HCT116 (cell line): ENCODE results near the gene GALNT18. TPM values are rescaled to one million over a fixed set of nuclear protein-coding genes. Genes with fewer than 3 reads are reported as not detected.

ENCODE experiments used
- ATAC-seq: fragments of 200-7000 bp; cut with Tn5 transposase; 2 replicates; pipeline ENCODE4 v1.9.1; 2020; ENCODE audit warnings: mild to moderate bottlenecking, moderate library complexity
- BruUV-seq: library from RNA; stranded (reverse); fragments of 400-500 nt; replicated peaks from 2 replicates; lab custom pipeline; 2021; lab: Mats Ljungman, UMichigan
- CTCF ChIA-PET: fragments of 300-600 bp; sonication (Branson Sonifier 250); formaldehyde crosslinking; loops from one replicate; lab custom pipeline; 2021; ENCODE audit warnings: antibody characterized with exemption; lab: Charles Lee
- POLR2A ChIA-PET: fragments of 300-600, 350-600 bp; sonication (Branson Sonifier 250); formaldehyde crosslinking; loops from one replicate; lab custom pipeline; 2021; ENCODE audit warnings: antibody characterized with exemption; lab: Charles Lee
- RAD21 ChIA-PET, 2 experiments: fragments of 300-600 bp; sonication (Branson Sonifier 250); formaldehyde crosslinking; loops; one replicate each; lab custom pipeline; 2023; ENCODE audit warnings: low total read pairs in 2 of 2; ENCODE audit not compliant: uncharacterized antibody in 2 of 2, unreplicated experiment in 2 of 2, low non-redundant PET in 1 of 2; lab: Charles Lee
- DNase-seq: peaks from one replicate; pipeline ENCODE4 v3.0.0-alpha.2; 2010; ENCODE audit warnings: low read depth, low spot score
- H2AFZ ChIP-seq: fragments of 200-600 bp; shearing (Covaris generic), sonication (generic); 2 replicates; pipeline ENCODE4 v1.6.1; 2017; ENCODE audit warnings: low read depth, mixed run types, mixed read lengths, antibody characterized with exemption, low read length; ENCODE audit not compliant: poor library complexity, severe bottlenecking
- H3K27ac ChIP-seq: 2 replicates; pipeline ENCODE4 v1.5.1; 2012; ENCODE audit warnings: low read depth, low read length
- H3K27me3 ChIP-seq: fragments of 200-600 bp; sonication (generic); 2 replicates; pipeline ENCODE4 v1.6.1; 2016; ENCODE audit warnings: mixed run types, low read length, mixed read lengths; ENCODE audit not compliant: insufficient read depth
- H3K36me3 ChIP-seq, 2 experiments: fragments of 200-500 bp in 1 of 2; fragments of 200-600 bp in 1 of 2; sonication (Bioruptor generic) in 1 of 2; sonication (generic) in 1 of 2; 2 replicates each; pipeline versions ENCODE4 v1.5.1 to v1.6.1; 2014 to 2016; ENCODE audit warnings: low read length in 2 of 2, inconsistent platforms in 1 of 2, mixed read lengths in 1 of 2, mixed run types in 1 of 2; ENCODE audit not compliant: insufficient read depth in 2 of 2, control insufficient read depth in 1 of 2
- H3K4me1 ChIP-seq, 2 experiments: fragments of 200-600 bp in 1 of 2; sonication (generic) in 1 of 2; 2 replicates each; pipeline versions ENCODE4 v1.5.1 to v1.6.1; 2012 to 2017; ENCODE audit warnings: low read length in 2 of 2, inconsistent platforms in 1 of 2, mild to moderate bottlenecking in 1 of 2, mixed read lengths in 1 of 2, mixed run types in 1 of 2, moderate library complexity in 1 of 2; ENCODE audit not compliant: insufficient read depth in 2 of 2, control insufficient read depth in 1 of 2
- H3K4me2 ChIP-seq: fragments of 200-600 bp; sonication (generic); 2 replicates; pipeline ENCODE4 v1.6.1; 2017; ENCODE audit warnings: mixed run types, low read length, mixed read lengths
- H3K4me3 ChIP-seq, 2 experiments: fragments of 200-600 bp in 1 of 2; sonication (generic) in 1 of 2; replicated peaks in 1 of 2; 2 replicates each; pipeline ENCODE4 v1.5.1; 2011 to 2016; ENCODE audit warnings: low read length in 2 of 2, control low read depth in 1 of 2, low read depth in 1 of 2, mild to moderate bottlenecking in 1 of 2, mixed read lengths in 1 of 2, mixed run types in 1 of 2
- H3K79me2 ChIP-seq: fragments of 200-600 bp; sonication (generic); 2 replicates; pipeline ENCODE4 v1.6.1; 2017; ENCODE audit warnings: mild to moderate bottlenecking, mixed run types, low read length, moderate library complexity, mixed read lengths; ENCODE audit not compliant: insufficient read depth
- H3K9ac ChIP-seq: fragments of 200-600 bp; sonication (generic); 2 replicates; pipeline ENCODE4 v1.6.1; 2016; ENCODE audit warnings: low read length, mixed read lengths
- H3K9me2 ChIP-seq: fragments of 200-600 bp; sonication (generic), shearing (Covaris generic); 2 replicates; pipeline ENCODE4 v1.6.1; 2017; ENCODE audit warnings: mixed run types, mild to moderate bottlenecking, moderate library complexity; ENCODE audit not compliant: insufficient read depth
- H3K9me3 ChIP-seq, 2 experiments: fragments of 200-500 bp in 1 of 2; fragments of 200-600 bp in 1 of 2; sonication (Bioruptor generic) in 1 of 2; sonication (generic) in 1 of 2; 2 replicates each; pipeline ENCODE4 v1.6.1; 2014 to 2017; ENCODE audit warnings: low read length in 2 of 2, mixed read lengths in 2 of 2, inconsistent platforms in 1 of 2, low read depth in 1 of 2, mild to moderate bottlenecking in 1 of 2, mixed run types in 1 of 2, moderate library complexity in 1 of 2; ENCODE audit not compliant: control insufficient read depth in 1 of 2, insufficient read depth in 1 of 2
- H4K20me1 ChIP-seq: fragments of 200-600 bp; sonication (generic), shearing (Covaris generic); 2 replicates; pipeline ENCODE4 v1.6.1; 2017; ENCODE audit warnings: mixed run types, mild to moderate bottlenecking, moderate library complexity; ENCODE audit not compliant: insufficient read depth
- ATF3 ChIP-seq: IDR thresholded peaks from 2 replicates; pipeline ENCODE4 v1.6.1; 2012
- CEBPB ChIP-seq: IDR thresholded peaks from 2 replicates; pipeline ENCODE4 v1.6.1; 2012; ENCODE audit warnings: low read depth
- CTCF ChIP-seq, 3 experiments: fragments of 200-600 bp in 1 of 3; sonication (generic) in 1 of 3; IDR thresholded peaks in 2 of 3; conservative IDR thresholded peaks in 1 of 3; 2 replicates each; pipeline ENCODE4 v1.5.1; 2012 to 2017; ENCODE audit warnings: low read depth in 2 of 3, low read length in 2 of 3, antibody characterized with exemption in 1 of 3, borderline replicate concordance in 1 of 3, control low read depth in 1 of 3, mild to moderate bottlenecking in 1 of 3, mixed read lengths in 1 of 3, mixed run types in 1 of 3, moderate library complexity in 1 of 3; ENCODE audit not compliant: insufficient read depth in 1 of 3
- EZH2 ChIP-seq: fragments of 200-600 bp; sonication (generic); IDR thresholded peaks from 2 replicates; pipeline ENCODE4 v1.6.1; 2017; ENCODE audit warnings: antibody characterized with exemption, mixed run types
- FOSL1 ChIP-seq: IDR thresholded peaks from 2 replicates; pipeline ENCODE4 v1.6.1; 2012; ENCODE audit warnings: low read depth
- JUND ChIP-seq: IDR thresholded peaks from 2 replicates; pipeline ENCODE4 v1.6.1; 2012
- RAD21 ChIP-seq: IDR thresholded peaks from 2 replicates; pipeline ENCODE4 v1.6.1; 2012; ENCODE audit warnings: low read depth, mild to moderate bottlenecking
- REST ChIP-seq: IDR thresholded peaks from 2 replicates; pipeline ENCODE4 v1.6.1; 2012; ENCODE audit warnings: low read depth
- SIN3A ChIP-seq: IDR thresholded peaks from 2 replicates; pipeline ENCODE4 v1.6.1; 2012; ENCODE audit warnings: low read depth
- SRF ChIP-seq: IDR thresholded peaks from 2 replicates; pipeline ENCODE4 v1.6.1; 2012; ENCODE audit warnings: low read depth
- ZBTB33 ChIP-seq: IDR thresholded peaks from 2 replicates; pipeline ENCODE4 v1.6.1; 2011; ENCODE audit warnings: mild to moderate bottlenecking, low read length, moderate library complexity; ENCODE audit not compliant: insufficient replicate concordance; ENCODE audit errors: extremely low read depth
- ZFX ChIP-seq: fragments of 450-650 bp; IDR thresholded peaks from 2 replicates; pipeline ENCODE4 v1.6.1; 2017
- intact Hi-C: fragments of 100-400 bp; cut with micrococcal nuclease; formaldehyde crosslinking; loops from 2 replicates; pipeline ENCODE4 v1.10.0; 2022
- total RNA-seq: library from RNA; stranded (reverse); gene quantifications from one replicate; pipeline ENCODE4 v1.2.1, GENCODE V29; 2021; ENCODE audit not compliant: unreplicated experiment

The GALNT18 gene
- total RNA-seq, 1 experiment from 2014 or later: 19.9 TPM

- DNase-seq: no peak
- Histone ChIP-seq H3K27me3 (peaks cover 9% of the 10 kb centered on the region; the same call in 1 of the 2 replicates), H3K9me3 (no peaks in the 10 kb centered on the region), H2AFZ (no peak overlapping the region), H3K4me1 (no peaks in the 10 kb centered on the region), H3K79me2 (no peaks in the 10 kb centered on the region), H4K20me1 (no peaks in the 10 kb centered on the region), H3K27ac (no peak overlapping the region), H3K36me3 (no peaks in the 10 kb centered on the region), H3K4me3 (no peak overlapping the region), H3K4me2 (no peak overlapping the region), H3K9me2 (no peaks in the 10 kb centered on the region), H3K9ac (no peak overlapping the region)
- CTCF ChIA-PET: no interaction called here
- ATAC-seq: no peak
- no TSS peak for BruUV-seq
- RAD21 ChIA-PET: no interaction called here
- intact Hi-C loops: no loop called here
- no peak for TF ChIP-seq EZH2
- TF ChIP-seq CEBPB: no peak
- no peak for TF ChIP-seq RAD21
- TF ChIP-seq SRF: no peak
- TF ChIP-seq ATF3: no peak
- TF ChIP-seq ZFX: no peak
- no peak for TF ChIP-seq REST
- no peak for TF ChIP-seq CTCF (IDR thresholded peaks at IDR 0.05 in 2 of 3, conservative IDR thresholded peaks at IDR 0.05 in 1 of 3; ENCODE audit: borderline replicate concordance in 1 of 3, insufficient read depth in 1 of 3, low read depth in 2 of 3, low read length in 2 of 3)
- no peak for TF ChIP-seq FOSL1
- no peak for TF ChIP-seq ZBTB33
- no peak for TF ChIP-seq JUND
- no peak for TF ChIP-seq SIN3A
- POLR2A ChIA-PET: no interaction called here
Measured at GRCh38 chr11:11236498-11237059, 385.2 kb downstream of the GALNT18 start.
